Activated CD4-positive, alpha-beta T cell treated with anti-CD3 and anti-CD28 coated beads, Interleukin-2, amount 10 ng/mL, durations not matched to agents 24 days and 14 days (primary cell): Measurements from ENCODE around the gene NDUFS8. TPM values are rescaled to one million over a fixed set of nuclear protein-coding genes. Genes with fewer than 3 reads are reported as not detected.

Experiments used
- DNase-seq: peaks from one replicate; pipeline ENCODE4 v3.0.0; 2022
- H3K27ac Mint-ChIP-seq: one replicate; pipeline ENCODE4 v1.8.0; 2022; ENCODE audit warnings: mild to moderate bottlenecking, mixed read lengths
- H3K27me3 Mint-ChIP-seq: one replicate; pipeline ENCODE4 v1.8.0; 2022; ENCODE audit warnings: mixed read lengths
- H3K36me3 Mint-ChIP-seq: one replicate; pipeline ENCODE4 v1.8.0; 2022; ENCODE audit warnings: low read depth, mild to moderate bottlenecking, mixed read lengths
- H3K4me1 Mint-ChIP-seq: one replicate; pipeline ENCODE4 v1.8.0; 2021; ENCODE audit warnings: mixed read lengths
- H3K4me3 Mint-ChIP-seq: one replicate; pipeline ENCODE4 v1.8.0; 2022; ENCODE audit warnings: mild to moderate bottlenecking, moderate library complexity, mixed read lengths
- H3K9me3 Mint-ChIP-seq: one replicate; pipeline ENCODE4 v1.8.0; 2021; ENCODE audit warnings: mixed read lengths
- intact Hi-C: fragments of 100-400 bp; cut with micrococcal nuclease; formaldehyde crosslinking; loops from one replicate; pipeline ENCODE4 v1.15.1; 2023
- total RNA-seq: library from RNA; stranded (reverse); gene quantifications from 2 replicates; pipeline ENCODE4 v1.2.3, GENCODE V29; 2022

The NDUFS8 gene
- total RNA-seq, 1 donor from 2014 or later = 159 TPM

DNA sequence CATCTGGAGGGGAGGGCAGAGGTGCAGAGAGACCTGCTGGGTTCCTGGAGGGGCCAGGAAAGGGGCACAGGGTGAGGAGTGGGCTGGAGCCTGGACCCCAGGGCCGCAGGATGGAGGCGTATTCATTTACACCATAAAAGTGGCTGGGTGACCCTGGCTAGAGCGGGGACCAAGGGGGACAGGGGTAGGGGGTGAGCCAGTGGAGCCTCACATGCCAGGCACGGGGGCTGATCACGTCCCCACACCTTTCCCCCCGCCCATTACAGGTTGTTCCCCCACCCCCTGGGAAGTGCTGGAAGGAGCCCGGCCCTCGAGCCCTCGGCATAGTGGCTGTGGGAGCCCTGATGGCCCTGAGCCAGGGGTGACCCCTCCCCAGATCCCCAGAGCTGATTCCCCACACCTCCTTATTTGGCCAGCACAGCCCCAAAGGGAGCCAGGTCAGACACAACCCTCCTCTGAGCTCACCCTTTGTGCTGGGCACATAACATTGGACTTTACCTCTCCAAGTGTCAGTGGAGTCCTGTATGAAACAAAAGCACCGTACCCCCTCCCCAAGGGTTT lies 9.1 kb downstream of the NDUFS8 start:
- Mint-ChIP-seq H3K4me3 (peak overlapping the region; percentile 92), H3K27me3 (no peaks in the 10 kb centered on the region), H3K4me1 (peaks cover 21% of the 10 kb centered on the region), H3K9me3 (no peaks in the 10 kb centered on the region), H3K27ac (peak overlapping the region; percentile 93), H3K36me3 (peaks cover 4% of the 10 kb centered on the region)
- intact Hi-C loops = loop anchor here (1.0 to 10.0 kb wide), 3 partner anchors 9 to 765 kb away; partner anchors contain the start of genes KMT5B and NDUFS8
- DNase-seq = peak; percentile 67

DNA sequence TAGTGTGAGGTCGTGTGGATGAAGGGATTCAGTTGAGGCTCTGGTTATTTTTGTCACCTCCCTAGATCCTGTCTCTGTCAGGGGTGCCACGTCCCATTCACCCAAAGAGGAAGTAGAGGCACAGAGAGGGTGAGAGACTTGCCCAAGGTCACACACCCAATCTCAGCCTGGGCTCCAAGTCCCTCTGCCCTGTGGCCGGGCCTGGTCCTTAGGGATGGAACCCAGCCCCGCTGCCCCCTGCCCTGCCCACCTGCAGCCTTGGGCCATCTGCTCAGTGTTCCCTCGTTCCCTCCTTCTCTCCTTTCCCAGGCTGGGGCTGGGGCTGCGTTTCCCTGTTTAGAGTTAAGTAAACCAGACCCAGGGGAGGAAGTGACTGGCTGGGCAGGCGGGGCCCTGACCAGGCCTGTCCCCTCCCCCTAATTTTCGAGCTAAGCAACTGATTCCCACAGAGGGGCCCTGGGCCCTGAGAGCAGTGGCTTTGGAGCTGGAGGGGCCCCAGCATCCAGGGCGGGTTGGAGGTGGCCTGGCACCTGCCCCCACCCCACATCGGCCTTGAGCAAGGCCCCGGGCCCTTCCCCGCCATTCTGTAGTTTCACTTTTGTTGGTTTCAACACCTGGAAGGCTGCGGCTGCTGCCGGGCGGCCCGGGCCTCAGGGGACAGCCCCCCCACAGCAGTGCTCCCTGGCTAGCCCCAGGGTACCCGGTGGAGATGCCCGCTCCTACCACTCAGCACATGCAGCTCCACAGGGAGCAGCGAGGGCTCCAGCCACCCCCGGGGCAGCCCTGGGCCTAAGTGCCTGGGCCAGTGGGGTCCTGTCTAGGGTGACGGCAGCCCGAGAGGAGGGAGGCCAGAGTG lies 9.8 kb downstream of the NDUFS8 start:
- peak overlapping the region; percentile 92 for H3K4me3 Mint-ChIP-seq
- H3K4me1 Mint-ChIP-seq = peaks cover 20% of the 10 kb centered on the region
- no peaks in the 10 kb centered on the region for H3K9me3 Mint-ChIP-seq
- H3K27ac Mint-ChIP-seq = peak overlapping the region; percentile 93
- H3K36me3 Mint-ChIP-seq = peaks cover 6% of the 10 kb centered on the region
- no peaks in the 10 kb centered on the region for H3K27me3 Mint-ChIP-seq
- intact Hi-C loops = loop anchor here (1.0 kb wide), 1 partner anchor 10 kb away; the partner anchor contains the start of gene NDUFS8
- DNase-seq = peak; percentile 88

DNA sequence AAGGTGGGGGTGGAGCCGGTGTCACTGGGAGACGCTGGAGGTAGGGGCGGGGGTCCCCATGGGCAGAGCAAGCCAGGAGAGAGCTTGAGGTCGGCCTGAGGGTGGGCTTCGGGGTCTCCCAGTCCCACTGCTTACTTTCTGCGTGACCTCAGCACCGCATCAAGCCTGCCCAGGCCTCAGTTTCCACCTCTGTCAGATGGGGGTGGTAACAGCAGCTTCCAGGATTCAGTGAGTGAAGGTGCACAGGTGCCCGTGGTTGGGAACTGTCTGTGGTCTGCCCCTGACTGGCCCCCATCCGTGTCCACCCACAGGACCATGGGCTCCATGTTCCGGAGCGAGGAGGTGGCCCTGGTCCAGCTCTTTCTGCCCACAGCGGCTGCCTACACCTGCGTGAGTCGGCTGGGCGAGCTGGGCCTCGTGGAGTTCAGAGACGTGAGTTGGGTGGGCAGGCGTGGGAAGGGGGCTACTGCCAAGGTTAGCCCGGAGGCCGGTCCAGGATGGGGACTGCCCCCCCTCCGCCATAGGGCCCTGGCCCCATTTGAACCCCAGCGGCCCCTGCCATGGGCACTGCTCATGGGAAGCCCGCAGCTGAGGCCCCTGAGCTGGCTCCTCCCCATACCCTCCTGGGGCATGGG lies 10.6 kb downstream of the NDUFS8 start:
- no peaks in the 10 kb centered on the region for H3K27me3 Mint-ChIP-seq
- H3K4me3 Mint-ChIP-seq = peak overlapping the region; percentile 92
- H3K4me1 Mint-ChIP-seq = peaks cover 19% of the 10 kb centered on the region
- peak overlapping the region; percentile 93 for H3K27ac Mint-ChIP-seq
- intact Hi-C loops = loop anchor here (1.0 kb wide), 1 partner anchor 11 kb away; the partner anchor contains the start of gene NDUFS8
- H3K36me3 Mint-ChIP-seq = peaks cover 10% of the 10 kb centered on the region
- no peak for DNase-seq
- H3K9me3 Mint-ChIP-seq = no peaks in the 10 kb centered on the region

DNA sequence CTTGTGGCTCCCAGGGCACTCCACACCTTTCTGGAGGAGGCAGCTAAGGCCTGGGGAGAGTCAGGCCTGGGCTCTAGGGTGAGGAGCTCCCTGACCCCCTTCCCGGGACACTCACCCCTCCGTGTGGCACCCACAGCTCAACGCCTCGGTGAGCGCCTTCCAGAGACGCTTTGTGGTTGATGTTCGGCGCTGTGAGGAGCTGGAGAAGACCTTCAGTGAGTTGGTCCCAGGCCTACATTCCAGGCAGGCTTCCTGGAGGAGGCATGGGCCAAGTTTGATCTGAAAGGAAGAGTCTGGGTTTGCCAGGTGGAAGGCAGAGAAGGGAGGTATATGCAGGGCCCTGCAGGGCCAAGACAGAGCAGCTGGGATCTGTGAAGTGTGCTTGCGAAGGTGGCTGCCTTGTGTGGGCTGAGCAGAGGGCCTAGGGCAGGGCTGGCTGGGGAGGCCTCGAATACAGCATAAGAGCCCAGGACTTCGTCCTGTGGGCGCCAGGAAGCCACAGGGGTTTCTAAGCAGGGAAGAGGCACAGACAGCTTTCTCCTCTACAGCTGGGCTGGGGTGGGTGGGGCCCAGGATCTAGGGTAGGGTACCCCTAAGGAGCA lies 11.2 kb downstream of the NDUFS8 start:
- Mint-ChIP-seq H3K9me3 (no peaks in the 10 kb centered on the region), H3K36me3 (peaks cover 11% of the 10 kb centered on the region), H3K4me3 (peak overlapping the region; percentile 7), H3K27ac (no peak overlapping the region), H3K27me3 (no peaks in the 10 kb centered on the region), H3K4me1 (peaks cover 17% of the 10 kb centered on the region)
- no peak for DNase-seq
- intact Hi-C loops = no loop called here

DNA sequence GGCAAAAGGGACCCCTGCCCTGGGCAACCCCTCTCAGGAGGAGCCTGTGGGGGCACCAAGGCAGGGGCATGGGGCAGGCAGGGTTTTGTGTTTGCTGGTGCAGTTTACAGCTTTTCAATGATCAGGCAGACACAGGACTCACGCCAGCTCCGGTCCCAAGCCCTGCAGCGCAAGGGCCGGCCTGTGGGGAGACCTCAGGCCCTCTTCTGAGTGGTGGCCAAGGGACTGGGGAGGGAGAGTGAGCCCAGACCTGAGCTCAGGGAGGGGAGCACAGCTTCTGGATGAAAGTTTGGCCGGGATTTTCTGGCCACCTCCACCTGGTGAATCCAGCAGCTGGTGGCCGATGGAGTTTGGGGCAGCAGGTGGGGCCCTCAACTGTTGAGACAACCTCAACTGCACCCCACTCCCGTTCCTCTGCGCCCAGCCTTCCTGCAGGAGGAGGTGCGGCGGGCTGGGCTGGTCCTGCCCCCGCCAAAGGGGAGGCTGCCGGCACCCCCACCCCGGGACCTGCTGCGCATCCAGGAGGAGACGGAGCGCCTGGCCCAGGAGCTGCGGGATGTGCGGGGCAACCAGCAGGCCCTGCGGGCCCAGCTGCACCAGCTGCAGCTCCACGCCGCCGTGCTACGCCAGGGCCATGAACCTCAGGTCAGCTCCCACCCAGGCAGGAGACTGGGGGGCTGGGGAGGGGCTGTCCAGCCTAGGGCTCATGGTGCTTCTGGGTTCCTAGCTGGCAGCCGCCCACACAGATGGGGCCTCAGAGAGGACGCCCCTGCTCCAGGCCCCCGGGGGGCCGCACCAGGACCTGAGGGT lies 11.9 kb downstream of the NDUFS8 start:
- Mint-ChIP-seq H3K27ac (no peak overlapping the region), H3K9me3 (no peaks in the 10 kb centered on the region), H3K27me3 (no peaks in the 10 kb centered on the region), H3K36me3 (peaks cover 14% of the 10 kb centered on the region), H3K4me3 (no peak overlapping the region), H3K4me1 (peaks cover 12% of the 10 kb centered on the region)
- no peak for DNase-seq
- intact Hi-C loops = no loop called here

DNA sequence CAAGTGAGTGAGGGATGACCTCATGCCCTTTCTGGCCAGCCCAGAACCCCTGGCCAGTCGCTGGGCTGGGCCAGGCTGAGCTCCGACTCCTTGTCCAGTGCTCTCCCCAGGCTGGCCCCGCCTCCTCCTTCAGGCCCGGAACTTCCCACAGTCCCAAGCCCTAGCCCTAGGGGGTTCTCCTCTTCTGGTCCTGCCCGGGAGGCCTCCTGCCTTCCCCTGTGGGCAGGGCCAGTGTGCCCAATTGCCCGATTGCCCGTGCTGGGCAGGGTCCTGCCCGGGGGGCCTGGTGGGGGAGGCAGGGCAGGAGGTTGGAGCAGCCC lies 12.5 kb downstream of the NDUFS8 start:
- no peak for DNase-seq
- peaks cover 19% of the 10 kb centered on the region for H3K36me3 Mint-ChIP-seq

DNA sequence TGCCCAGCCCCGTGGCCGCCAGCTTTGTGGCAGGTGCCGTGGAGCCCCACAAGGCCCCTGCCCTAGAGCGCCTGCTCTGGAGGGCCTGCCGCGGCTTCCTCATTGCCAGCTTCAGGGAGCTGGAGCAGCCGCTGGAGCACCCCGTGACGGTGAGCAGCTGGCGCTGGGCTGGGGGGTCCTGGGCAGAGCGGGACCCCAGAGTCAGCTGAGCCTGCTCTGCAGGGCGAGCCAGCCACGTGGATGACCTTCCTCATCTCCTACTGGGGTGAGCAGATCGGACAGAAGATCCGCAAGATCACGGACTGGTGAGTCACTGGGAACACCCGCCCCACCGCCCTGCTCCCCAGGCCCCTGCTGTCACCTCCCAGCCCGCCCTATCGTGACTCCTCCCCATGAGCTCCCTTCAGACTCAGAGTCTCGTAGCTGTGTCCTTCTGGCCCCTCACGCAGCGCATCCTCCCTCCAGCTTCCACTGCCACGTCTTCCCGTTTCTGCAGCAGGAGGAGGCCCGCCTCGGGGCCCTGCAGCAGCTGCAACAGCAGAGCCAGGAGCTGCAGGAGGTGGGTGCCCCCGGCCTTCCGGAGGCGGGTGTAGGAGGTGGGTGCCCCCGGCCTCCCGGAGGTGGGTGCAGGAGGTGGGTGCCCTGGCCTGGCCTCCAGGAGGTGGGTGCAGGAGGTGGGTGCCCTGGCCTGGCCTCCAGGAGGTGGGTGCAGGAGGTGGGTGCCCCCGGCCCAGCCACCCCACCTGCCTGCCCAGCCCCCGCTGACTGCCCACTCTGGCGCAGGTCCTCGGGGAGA lies 13.1 kb downstream of the NDUFS8 start:
- intact Hi-C loops = no loop called here
- no peaks in the 10 kb centered on the region for H3K27me3 Mint-ChIP-seq

More for the DNA sequence above, 12.5 kb downstream of the NDUFS8 start:
- intact Hi-C loops = no loop called here
- no peak overlapping the region for H3K27ac Mint-ChIP-seq
- no peaks in the 10 kb centered on the region for H3K9me3 Mint-ChIP-seq
- no peak overlapping the region for H3K4me3 Mint-ChIP-seq
- no peaks in the 10 kb centered on the region for H3K27me3 Mint-ChIP-seq
- peaks cover 9% of the 10 kb centered on the region for H3K4me1 Mint-ChIP-seq

DNA sequence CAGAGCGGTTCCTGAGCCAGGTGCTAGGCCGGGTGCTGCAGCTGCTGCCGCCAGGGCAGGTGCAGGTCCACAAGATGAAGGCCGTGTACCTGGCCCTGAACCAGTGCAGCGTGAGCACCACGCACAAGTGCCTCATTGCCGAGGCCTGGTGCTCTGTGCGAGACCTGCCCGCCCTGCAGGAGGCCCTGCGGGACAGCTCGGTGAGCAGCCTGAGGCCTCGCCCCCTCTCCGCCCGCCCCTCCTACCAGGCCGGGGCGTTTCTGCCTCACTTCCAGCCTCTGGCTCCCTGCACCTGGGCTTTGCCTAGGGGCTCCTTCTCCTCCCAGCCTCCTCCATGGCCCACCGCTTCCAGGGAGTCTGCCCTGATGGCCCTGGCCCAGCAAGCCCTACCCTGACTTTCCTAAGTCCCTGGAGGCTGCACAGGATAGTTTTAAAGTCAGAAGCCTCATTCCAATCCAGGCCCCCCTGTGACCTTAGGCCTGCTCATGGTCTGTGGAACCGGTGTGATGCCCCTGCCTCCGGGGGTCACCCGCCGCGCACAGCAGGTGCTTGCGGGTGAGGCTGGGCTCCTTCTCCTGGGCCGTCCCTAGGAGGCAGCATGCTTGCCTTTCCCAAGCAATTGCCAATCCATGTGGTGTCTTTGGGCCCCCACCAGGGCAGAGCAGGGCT lies 13.8 kb downstream of the NDUFS8 start:
- no peaks in the 10 kb centered on the region for H3K27me3 Mint-ChIP-seq
- H3K4me3 Mint-ChIP-seq = no peak overlapping the region
- H3K4me1 Mint-ChIP-seq = peaks cover 9% of the 10 kb centered on the region
- no peaks in the 10 kb centered on the region for H3K9me3 Mint-ChIP-seq
- H3K27ac Mint-ChIP-seq = no peak overlapping the region
- DNase-seq = no peak
- peaks cover 24% of the 10 kb centered on the region for H3K36me3 Mint-ChIP-seq
- intact Hi-C loops = no loop called here

More for the DNA sequence above, 13.1 kb downstream of the NDUFS8 start:
- DNase-seq = no peak
- Mint-ChIP-seq H3K36me3 (peaks cover 21% of the 10 kb centered on the region), H3K27ac (peak overlapping the region; percentile 41), H3K4me1 (peaks cover 9% of the 10 kb centered on the region), H3K9me3 (no peaks in the 10 kb centered on the region), H3K4me3 (no peak overlapping the region)

DNA sequence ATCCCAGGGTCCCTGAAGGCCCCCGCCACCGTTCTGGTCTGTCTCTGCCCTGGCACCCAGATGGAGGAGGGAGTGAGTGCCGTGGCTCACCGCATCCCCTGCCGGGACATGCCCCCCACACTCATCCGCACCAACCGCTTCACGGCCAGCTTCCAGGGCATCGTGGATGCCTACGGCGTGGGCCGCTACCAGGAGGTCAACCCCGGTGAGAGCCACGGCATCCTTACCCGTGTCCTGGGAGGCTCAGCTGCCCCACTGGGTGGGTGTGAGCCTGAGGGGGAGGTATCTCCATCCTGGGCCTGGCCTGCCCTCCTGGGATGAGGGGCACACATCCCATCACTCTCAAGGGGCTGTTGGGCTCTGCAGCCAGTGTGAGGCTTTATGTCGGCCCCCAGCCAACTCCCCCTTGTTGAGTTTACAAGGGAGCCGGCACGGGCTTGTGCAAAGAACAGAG lies 14.4 kb downstream of the NDUFS8 start:
- Mint-ChIP-seq H3K4me1 (peaks cover 6% of the 10 kb centered on the region), H3K27ac (no peak overlapping the region)

DNA sequence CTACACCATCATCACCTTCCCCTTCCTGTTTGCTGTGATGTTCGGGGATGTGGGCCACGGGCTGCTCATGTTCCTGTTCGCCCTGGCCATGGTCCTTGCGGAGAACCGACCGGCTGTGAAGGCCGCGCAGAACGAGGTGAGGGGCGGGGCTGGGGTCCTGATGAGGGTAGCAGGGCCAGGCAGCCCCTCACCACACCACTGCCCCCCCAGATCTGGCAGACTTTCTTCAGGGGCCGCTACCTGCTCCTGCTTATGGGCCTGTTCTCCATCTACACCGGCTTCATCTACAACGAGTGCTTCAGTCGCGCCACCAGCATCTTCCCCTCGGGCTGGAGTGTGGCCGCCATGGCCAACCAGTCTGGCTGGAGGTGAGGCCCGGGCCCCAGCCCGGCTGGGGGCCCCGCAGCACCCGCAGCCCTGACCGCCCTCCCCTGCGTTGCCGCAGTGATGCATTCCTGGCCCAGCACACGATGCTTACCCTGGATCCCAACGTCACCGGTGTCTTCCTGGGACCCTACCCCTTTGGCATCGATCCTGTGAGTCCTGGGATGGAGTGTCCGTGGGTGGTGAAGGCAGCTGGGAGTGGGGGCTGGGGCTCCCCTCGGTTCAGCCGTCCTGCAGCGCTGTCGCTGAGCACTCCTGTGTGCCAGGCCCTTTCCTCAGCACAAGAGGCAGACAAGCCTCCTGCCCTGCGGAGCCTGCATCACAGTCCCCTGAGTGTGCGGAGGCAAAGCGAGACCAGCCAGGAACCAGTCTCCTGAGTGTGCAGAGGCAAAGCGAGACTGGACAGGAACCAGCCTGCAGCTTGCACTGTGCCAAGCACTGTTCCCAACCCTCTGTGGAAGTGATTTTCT lies 17.2 kb downstream of the NDUFS8 start:
- Mint-ChIP-seq H3K27me3 (no peaks in the 10 kb centered on the region), H3K9me3 (no peaks in the 10 kb centered on the region), H3K4me3 (no peak overlapping the region), H3K27ac (no peak overlapping the region), H3K36me3 (peaks cover 37% of the 10 kb centered on the region), H3K4me1 (no peaks in the 10 kb centered on the region)
- intact Hi-C loops = no loop called here
- no peak for DNase-seq

More for the DNA sequence above, 14.4 kb downstream of the NDUFS8 start:
- Mint-ChIP-seq H3K4me3 (no peak overlapping the region), H3K27me3 (no peaks in the 10 kb centered on the region), H3K36me3 (peaks cover 24% of the 10 kb centered on the region), H3K9me3 (no peaks in the 10 kb centered on the region)
- no peak for DNase-seq
- intact Hi-C loops = no loop called here

DNA sequence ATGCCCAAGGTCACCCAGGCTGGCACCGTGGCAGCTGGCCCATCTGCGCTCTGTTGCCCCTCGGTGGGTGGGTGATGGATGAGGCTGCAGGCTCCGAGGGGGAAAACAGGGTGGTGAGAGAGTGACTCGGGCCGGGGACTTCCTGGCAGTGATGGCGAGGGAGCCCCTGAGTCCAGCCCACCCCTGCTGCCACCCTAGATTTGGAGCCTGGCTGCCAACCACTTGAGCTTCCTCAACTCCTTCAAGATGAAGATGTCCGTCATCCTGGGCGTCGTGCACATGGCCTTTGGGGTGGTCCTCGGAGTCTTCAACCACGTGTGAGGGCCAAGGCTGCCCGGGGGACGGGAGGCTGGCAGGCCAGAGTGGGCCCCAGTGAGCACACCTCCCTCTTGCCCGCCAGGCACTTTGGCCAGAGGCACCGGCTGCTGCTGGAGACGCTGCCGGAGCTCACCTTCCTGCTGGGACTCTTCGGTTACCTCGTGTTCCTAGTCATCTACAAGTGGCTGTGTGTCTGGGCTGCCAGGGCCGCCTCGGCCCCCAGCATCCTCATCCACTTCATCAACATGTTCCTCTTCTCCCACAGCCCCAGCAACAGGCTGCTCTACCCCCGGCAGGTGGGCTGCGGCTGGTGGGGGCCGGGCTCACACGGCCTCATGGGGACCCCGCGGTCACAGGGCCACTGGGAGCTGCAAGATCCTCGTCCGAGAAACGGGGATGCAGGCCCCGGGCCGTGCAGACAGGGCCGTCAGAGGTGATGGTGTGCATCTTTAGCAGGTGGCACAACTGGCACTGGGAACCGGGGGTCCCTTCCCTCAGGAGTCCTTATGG lies 18.4 kb downstream of the NDUFS8 start:
- Mint-ChIP-seq H3K4me1 (no peaks in the 10 kb centered on the region), H3K36me3 (peaks cover 42% of the 10 kb centered on the region), H3K27ac (no peak overlapping the region), H3K9me3 (no peaks in the 10 kb centered on the region), H3K4me3 (no peak overlapping the region), H3K27me3 (no peaks in the 10 kb centered on the region)
- DNase-seq = no peak
- intact Hi-C loops = no loop called here
